GM23338 (cell line): ENCODE measurements around the gene PADI1. TPM values are rescaled to one million over a fixed set of nuclear protein-coding genes. Genes with fewer than 3 reads are reported as not detected.

ENCODE experiments used
- ATAC-seq: fragments of 200-7000 bp; cut with Tn5 transposase; 3 replicates; pipeline ENCODE4 v1.9.1; 2020
- DNase-seq: peaks from one replicate; pipeline ENCODE4 v3.0.0-alpha.2; 2015; ENCODE audit warnings: low spot score
- H2AFZ ChIP-seq: fragments of 200-600 bp; sonication (generic); 2 replicates; pipeline ENCODE4 v1.8.0; 2016; ENCODE audit warnings: antibody characterized with exemption, mild to moderate bottlenecking, moderate library complexity
- H3F3A ChIP-seq: fragments of 200-600 bp; sonication (generic); replicated peaks from 2 replicates; pipeline ENCODE4 v1.8.0; 2017; ENCODE audit warnings: antibody characterized with exemption, mixed run types, low read depth
- H3K27ac ChIP-seq: fragments of 200-600 bp; sonication (generic); 2 replicates; pipeline ENCODE4 v1.6.1; 2016; ENCODE audit warnings: low read depth
- H3K27me3 ChIP-seq: fragments of 200-600 bp; sonication (generic); 2 replicates; pipeline ENCODE4 v1.8.0; 2016; ENCODE audit warnings: mild to moderate bottlenecking, mixed run types, moderate library complexity; ENCODE audit not compliant: insufficient read depth
- H3K36me3 ChIP-seq: fragments of 200-600 bp; sonication (generic); 2 replicates; pipeline ENCODE4 v1.8.0; 2016; ENCODE audit warnings: mild to moderate bottlenecking; ENCODE audit not compliant: insufficient read depth
- H3K4me1 ChIP-seq: fragments of 200-600 bp; sonication (generic); 2 replicates; pipeline ENCODE4 v1.8.0; 2016; ENCODE audit warnings: mild to moderate bottlenecking, moderate library complexity; ENCODE audit not compliant: insufficient read depth
- H3K4me2 ChIP-seq: fragments of 200-600 bp; sonication (generic); 2 replicates; pipeline ENCODE4 v1.7.1; 2017; ENCODE audit warnings: mixed run types
- H3K4me3 ChIP-seq: fragments of 200-600 bp; sonication (generic); 2 replicates; pipeline ENCODE4 v1.6.1; 2016; ENCODE audit warnings: mixed run types
- H3K79me2 ChIP-seq: fragments of 200-600 bp; sonication (generic); replicated peaks from 2 replicates; pipeline ENCODE4 v1.8.0; 2017; ENCODE audit warnings: mild to moderate bottlenecking; ENCODE audit not compliant: insufficient read depth
- H3K9me2 ChIP-seq: fragments of 200-600 bp; sonication (generic); 2 replicates; pipeline ENCODE4 v1.8.0; 2017; ENCODE audit not compliant: insufficient read depth
- H4K20me1 ChIP-seq: fragments of 200-600 bp; sonication (generic); replicated peaks from 2 replicates; pipeline ENCODE4 v1.8.0; 2017; ENCODE audit warnings: mild to moderate bottlenecking; ENCODE audit not compliant: insufficient read depth
- H3K27ac Mint-ChIP-seq: 2 replicates; pipeline ENCODE4 v1.8.0; 2020; ENCODE audit warnings: inconsistent platforms, mild to moderate bottlenecking, moderate library complexity, mixed read lengths
- H3K27me3 Mint-ChIP-seq: 3 replicates; pipeline ENCODE4 v1.8.0; 2022; ENCODE audit warnings: low read depth, mild to moderate bottlenecking, moderate library complexity, mixed read lengths, inconsistent platforms; ENCODE audit not compliant: insufficient read depth, poor library complexity
- H3K36me3 Mint-ChIP-seq: 3 replicates; pipeline ENCODE4 v1.8.0; 2021; ENCODE audit warnings: low read depth, mild to moderate bottlenecking, inconsistent platforms, moderate library complexity, mixed read lengths
- H3K4me1 Mint-ChIP-seq: 3 replicates; pipeline ENCODE4 v1.8.0; 2020; ENCODE audit warnings: mild to moderate bottlenecking, inconsistent platforms, mixed read lengths
- H3K4me3 Mint-ChIP-seq: 3 replicates; pipeline ENCODE4 v1.8.0; 2021; ENCODE audit warnings: moderate library complexity, mild to moderate bottlenecking, inconsistent platforms, mixed read lengths
- H3K9me3 Mint-ChIP-seq: 3 replicates; pipeline ENCODE4 v1.8.0; 2020; ENCODE audit warnings: moderate library complexity, mild to moderate bottlenecking, inconsistent platforms, mixed read lengths
- CREB1 ChIP-seq: fragments of 250-450 bp; sonication (Bioruptor Pico); IDR thresholded peaks from 2 replicates; pipeline ENCODE4 v1.5.0; 2020; ENCODE audit warnings: low read depth, mild to moderate bottlenecking, moderate library complexity
- ETS1 ChIP-seq: IDR thresholded peaks from 2 replicates; pipeline ENCODE4 v1.6.1; 2016; ENCODE audit warnings: antibody characterized with exemption
- EZH2 ChIP-seq: fragments of 200-600 bp; sonication (generic); IDR thresholded peaks from one replicate; pipeline ENCODE4 v1.8.0; 2017; ENCODE audit warnings: antibody characterized with exemption, mild to moderate bottlenecking, low read depth; ENCODE audit not compliant: unreplicated experiment
- EZH2phosphoT487 ChIP-seq: fragments of 200-600 bp; sonication (generic); IDR thresholded peaks from one replicate; pipeline ENCODE4 v1.8.1; 2018; ENCODE audit warnings: antibody characterized with exemption; ENCODE audit not compliant: unreplicated experiment
- JUNB ChIP-seq: IDR thresholded peaks from one replicate; pipeline ENCODE4 v1.6.1; 2016; ENCODE audit warnings: antibody characterized with exemption; ENCODE audit not compliant: unreplicated experiment
- NANOG ChIP-seq: IDR thresholded peaks from 2 replicates; pipeline ENCODE4 v1.6.1; 2016; ENCODE audit warnings: antibody characterized with exemption, borderline replicate concordance
- POLR2AphosphoS5 ChIP-seq: IDR thresholded peaks from 2 replicates; pipeline ENCODE4 v1.6.1; 2016; ENCODE audit warnings: antibody characterized with exemption, low read depth
- STAT1 ChIP-seq: IDR thresholded peaks from one replicate; pipeline ENCODE4 v1.6.1; 2016; ENCODE audit warnings: antibody characterized with exemption; ENCODE audit not compliant: unreplicated experiment
- ZNF114 ChIP-seq: fragments of 250-450 bp; sonication (Bioruptor Pico); IDR thresholded peaks from 2 replicates; pipeline ENCODE4 v1.5.0; 2020; ENCODE audit warnings: mild to moderate bottlenecking, moderate library complexity
- ZNF331 ChIP-seq: fragments of 250-450 bp; sonication (Bioruptor Pico); IDR thresholded peaks from 2 replicates; pipeline ENCODE4 v1.5.0; 2020; ENCODE audit warnings: low read depth, mild to moderate bottlenecking, moderate library complexity
- ZNF462 ChIP-seq: fragments of 250-450 bp; sonication (Bioruptor Pico); IDR thresholded peaks from 2 replicates; pipeline ENCODE4 v1.5.0; 2020; ENCODE audit warnings: mild to moderate bottlenecking, moderate library complexity
- polyA plus RNA-seq: library from polyadenylated mRNA; unstranded; fragments of >200 nt; fragmentation: Nextera tagmentation; extraction: Ambion mirVana; gene quantifications from 2 replicates; pipeline ENCODE4 v1.2.1, GENCODE V29; 2016
- total RNA-seq: library from RNA; depleted of rRNA; stranded (reverse); fragments of >200 nt; shearing (Covaris generic); gene quantifications from 2 replicates; pipeline ENCODE4 v1.2.3, GENCODE V29; 2014
- TF ChIP-seq, protein P1 (sequence below), 2 experiments: fragments of 200-600 bp in 1 of 2; sonication (generic) in 1 of 2; conservative IDR thresholded peaks; 2 replicates each; pipeline versions ENCODE4 v1.5.1 to v1.6.1; 2016 to 2017; ENCODE audit warnings: antibody characterized with exemption in 2 of 2, low read depth in 2 of 2, mild to moderate bottlenecking in 2 of 2, moderate library complexity in 1 of 2
- TF ChIP-seq, protein P2 (sequence below): IDR thresholded peaks from one replicate; pipeline ENCODE4 v1.6.1; 2018; ENCODE audit warnings: antibody characterized with exemption; ENCODE audit not compliant: unreplicated experiment

Gene PADI1
- total and polyA plus RNA-seq, 2 experiments from 2014 or later = 0.26 to 0.28 TPM

DNA sequence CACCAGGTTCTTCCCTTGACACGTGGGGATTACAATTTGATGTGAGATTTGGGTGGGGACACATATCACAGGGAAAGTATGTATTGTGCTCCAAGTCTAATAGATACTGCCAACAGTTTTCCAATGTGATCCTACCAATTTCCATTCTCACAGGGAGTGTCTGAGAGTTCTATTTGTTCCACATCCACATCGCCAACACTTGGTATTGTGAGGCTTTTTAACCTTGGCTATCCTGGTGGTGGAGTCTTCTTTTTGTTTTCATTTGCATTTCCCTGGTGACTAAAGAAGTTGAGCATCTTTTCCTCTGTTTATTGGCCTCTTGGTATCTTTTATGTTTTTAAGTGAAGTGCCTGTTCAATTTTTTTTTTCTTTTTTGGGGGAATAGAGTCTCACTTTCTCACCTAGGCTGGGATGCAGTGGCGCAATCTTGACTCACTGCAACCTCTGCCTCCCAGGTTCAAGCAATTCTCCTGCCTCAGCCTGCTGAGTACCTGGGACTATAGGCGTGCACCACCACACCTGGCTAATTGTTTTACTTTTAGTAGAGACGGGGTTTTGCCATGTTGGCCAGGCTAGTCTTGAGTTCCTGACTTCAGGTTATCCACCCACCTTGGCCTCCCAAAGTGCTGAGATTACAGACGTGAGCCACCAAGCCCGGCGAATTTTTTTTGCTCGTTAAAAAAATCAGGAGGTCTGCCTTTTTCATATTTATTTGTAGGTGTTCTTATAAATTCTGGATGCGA, 15.9 kb upstream of the PADI1 start:
- Mint-ChIP-seq H3K27ac (no peak overlapping the region), H3K36me3 (no peaks in the 10 kb centered on the region), H3K27me3 (peaks cover 9% of the 10 kb centered on the region), H3K4me1 (peaks cover 7% of the 10 kb centered on the region), H3K9me3 (peaks cover 13% of the 10 kb centered on the region), H3K4me3 (no peak overlapping the region)
- no peak overlapping the region for H3K4me2 ChIP-seq
- H3K36me3 ChIP-seq = no peaks in the 10 kb centered on the region
- no peak overlapping the region for H3K4me3 ChIP-seq
- H3K27me3 ChIP-seq = no peaks in the 10 kb centered on the region
- no peaks in the 10 kb centered on the region for H3K9me2 ChIP-seq
- DNase-seq = no peak
- no peaks in the 10 kb centered on the region for H3K79me2 ChIP-seq
- peaks cover 5% of the 10 kb centered on the region for H3K4me1 ChIP-seq
- H4K20me1 ChIP-seq = no peaks in the 10 kb centered on the region
- no peak for ATAC-seq
- TF ChIP-seq STAT1 (no peak), JUNB (no peak), EZH2 (no peak), CREB1 (no peak), ZNF462 (no peak), ZNF331 (CRISPR knock-in tag) (no peak), ZNF114 (CRISPR knock-in tag) (no peak), EZH2phosphoT487 (no peak), POLR2AphosphoS5 (no peak), NANOG (no peak), ETS1 (no peak)
- TF ChIP-seq, protein P1, sequence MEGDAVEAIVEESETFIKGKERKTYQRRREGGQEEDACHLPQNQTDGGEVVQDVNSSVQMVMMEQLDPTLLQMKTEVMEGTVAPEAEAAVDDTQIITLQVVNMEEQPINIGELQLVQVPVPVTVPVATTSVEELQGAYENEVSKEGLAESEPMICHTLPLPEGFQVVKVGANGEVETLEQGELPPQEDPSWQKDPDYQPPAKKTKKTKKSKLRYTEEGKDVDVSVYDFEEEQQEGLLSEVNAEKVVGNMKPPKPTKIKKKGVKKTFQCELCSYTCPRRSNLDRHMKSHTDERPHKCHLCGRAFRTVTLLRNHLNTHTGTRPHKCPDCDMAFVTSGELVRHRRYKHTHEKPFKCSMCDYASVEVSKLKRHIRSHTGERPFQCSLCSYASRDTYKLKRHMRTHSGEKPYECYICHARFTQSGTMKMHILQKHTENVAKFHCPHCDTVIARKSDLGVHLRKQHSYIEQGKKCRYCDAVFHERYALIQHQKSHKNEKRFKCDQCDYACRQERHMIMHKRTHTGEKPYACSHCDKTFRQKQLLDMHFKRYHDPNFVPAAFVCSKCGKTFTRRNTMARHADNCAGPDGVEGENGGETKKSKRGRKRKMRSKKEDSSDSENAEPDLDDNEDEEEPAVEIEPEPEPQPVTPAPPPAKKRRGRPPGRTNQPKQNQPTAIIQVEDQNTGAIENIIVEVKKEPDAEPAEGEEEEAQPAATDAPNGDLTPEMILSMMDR (conservative IDR thresholded peaks at IDR 0.05; ENCODE audit: low read depth in 2 of 2) = no peak
- TF ChIP-seq, protein P2, sequence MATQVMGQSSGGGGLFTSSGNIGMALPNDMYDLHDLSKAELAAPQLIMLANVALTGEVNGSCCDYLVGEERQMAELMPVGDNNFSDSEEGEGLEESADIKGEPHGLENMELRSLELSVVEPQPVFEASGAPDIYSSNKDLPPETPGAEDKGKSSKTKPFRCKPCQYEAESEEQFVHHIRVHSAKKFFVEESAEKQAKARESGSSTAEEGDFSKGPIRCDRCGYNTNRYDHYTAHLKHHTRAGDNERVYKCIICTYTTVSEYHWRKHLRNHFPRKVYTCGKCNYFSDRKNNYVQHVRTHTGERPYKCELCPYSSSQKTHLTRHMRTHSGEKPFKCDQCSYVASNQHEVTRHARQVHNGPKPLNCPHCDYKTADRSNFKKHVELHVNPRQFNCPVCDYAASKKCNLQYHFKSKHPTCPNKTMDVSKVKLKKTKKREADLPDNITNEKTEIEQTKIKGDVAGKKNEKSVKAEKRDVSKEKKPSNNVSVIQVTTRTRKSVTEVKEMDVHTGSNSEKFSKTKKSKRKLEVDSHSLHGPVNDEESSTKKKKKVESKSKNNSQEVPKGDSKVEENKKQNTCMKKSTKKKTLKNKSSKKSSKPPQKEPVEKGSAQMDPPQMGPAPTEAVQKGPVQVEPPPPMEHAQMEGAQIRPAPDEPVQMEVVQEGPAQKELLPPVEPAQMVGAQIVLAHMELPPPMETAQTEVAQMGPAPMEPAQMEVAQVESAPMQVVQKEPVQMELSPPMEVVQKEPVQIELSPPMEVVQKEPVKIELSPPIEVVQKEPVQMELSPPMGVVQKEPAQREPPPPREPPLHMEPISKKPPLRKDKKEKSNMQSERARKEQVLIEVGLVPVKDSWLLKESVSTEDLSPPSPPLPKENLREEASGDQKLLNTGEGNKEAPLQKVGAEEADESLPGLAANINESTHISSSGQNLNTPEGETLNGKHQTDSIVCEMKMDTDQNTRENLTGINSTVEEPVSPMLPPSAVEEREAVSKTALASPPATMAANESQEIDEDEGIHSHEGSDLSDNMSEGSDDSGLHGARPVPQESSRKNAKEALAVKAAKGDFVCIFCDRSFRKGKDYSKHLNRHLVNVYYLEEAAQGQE = no peak
- no peak overlapping the region for H3K27ac ChIP-seq
- no peak overlapping the region for H2AFZ ChIP-seq
- H3F3A ChIP-seq = no peaks in the 10 kb centered on the region
